HG03095 (cell line): ENCODE measurements around the gene NOS2.
"Not testable (repeated sequence)": the region's sequence is repeated elsewhere in the genome, so short reads cannot be mapped to it uniquely, and the experiment has no call there.

Experiments used
- ATAC-seq: cut with Tn5 transposase; IDR thresholded peaks from one replicate; pipeline ENCODE4 v1.9.1; 2021; ENCODE audit warnings: moderate library complexity; ENCODE audit not compliant: unreplicated experiment

The NOS2 gene

DNA sequence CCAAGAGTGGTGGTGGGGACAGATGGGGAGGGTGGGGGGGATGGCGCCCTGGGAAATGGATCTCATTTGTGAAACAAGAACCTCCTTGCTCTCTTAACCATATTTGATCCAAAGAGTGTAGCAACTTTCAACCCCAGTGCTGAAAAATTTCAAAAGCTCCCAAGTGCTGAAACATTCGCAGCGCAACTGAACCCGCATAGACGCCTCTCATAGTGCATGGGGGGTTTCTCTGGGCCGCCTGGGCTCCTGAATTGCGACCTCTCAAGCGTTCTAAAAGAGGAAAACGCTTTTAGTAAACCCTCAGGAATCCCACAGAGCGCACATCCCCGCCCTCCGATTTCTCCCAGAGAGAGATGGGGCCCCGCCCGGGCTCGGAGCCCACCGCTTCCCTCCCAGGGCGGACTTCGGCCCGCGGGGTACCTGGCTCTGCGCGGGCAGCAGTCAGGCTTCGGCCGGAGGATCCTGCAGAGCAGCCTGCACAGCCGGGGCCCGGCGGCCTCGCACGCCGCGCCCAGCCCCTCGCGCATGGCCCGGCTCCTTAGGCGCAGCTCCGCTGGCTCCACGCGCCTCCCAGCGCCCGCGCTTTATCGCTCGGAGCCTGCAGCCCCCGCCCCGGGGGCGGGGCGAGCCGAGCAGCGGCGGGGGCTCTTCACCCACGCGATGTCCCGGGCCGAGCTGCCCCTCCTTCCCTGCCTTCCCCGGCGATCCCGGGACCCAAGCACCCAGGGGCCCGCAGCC, 7.0 kb downstream of the NOS2 start:
- ATAC-seq, result no peak

DNA sequence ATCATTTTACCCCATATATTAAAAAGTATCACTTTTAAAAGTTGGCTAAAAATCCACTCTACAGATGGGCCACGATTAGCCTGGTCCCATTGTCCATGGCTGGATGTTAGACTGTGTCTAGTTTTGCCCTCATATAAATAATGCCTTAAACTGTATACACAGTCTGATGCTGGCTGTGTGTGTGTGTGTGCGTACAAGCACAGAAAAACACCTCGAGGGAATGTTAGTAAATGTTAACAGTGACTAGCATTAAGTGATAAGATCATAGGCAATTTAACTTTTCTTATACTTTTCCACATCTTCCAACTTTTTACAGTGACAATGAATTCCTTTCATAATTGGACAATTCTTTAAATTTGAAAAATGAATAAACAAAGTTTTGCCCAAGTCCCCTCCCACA, 8.2 kb downstream of the NOS2 start:
- ATAC-seq, result no peak

- ATAC-seq, result no peak
These were observed 11.4 kb downstream of the NOS2 start for GRCh38 chr17:27788919-27789318.

DNA sequence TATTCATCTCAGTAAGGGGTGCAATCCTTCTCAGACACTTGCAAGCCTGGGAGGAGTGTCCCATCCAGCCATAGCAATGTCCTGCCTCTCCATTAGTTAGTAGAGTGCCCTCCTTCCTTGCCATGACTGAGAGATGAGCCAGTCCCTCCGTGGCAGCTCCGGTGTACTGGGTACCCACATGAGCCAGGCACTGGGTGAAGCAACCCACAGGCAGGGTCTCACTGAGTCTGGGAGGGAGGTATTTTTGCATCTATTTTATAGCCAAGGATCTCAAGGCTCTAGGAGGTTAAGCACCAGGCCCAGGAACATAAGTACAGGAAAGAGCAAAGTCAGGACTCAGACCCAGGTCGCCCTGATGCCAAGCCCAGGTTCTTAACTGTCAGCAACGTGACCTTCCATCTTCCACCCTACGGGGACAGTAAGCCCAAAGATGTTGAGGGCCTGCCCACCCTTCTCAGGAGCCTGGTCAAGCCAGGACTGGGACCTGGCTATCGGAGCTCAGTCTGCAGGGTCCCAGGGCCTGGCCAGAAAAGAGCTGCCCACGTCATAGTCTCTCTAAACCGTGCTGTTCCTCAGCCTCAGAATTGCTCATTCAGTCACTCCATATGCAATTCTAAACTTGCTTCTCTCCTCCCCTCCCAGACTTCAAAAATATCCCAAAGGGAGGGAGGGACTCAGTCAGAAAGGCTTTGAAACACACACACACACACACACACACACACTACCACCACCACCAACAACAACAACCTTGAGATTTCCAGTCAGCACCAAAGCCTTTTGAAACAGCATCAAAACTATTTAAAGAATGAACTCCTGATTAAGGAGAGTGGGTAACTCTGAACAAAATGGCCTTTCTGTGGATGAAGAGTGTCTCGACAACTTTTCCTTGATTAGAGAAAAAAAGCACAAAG, 16.6 kb downstream of the NOS2 start:
- no peak for ATAC-seq

DNA sequence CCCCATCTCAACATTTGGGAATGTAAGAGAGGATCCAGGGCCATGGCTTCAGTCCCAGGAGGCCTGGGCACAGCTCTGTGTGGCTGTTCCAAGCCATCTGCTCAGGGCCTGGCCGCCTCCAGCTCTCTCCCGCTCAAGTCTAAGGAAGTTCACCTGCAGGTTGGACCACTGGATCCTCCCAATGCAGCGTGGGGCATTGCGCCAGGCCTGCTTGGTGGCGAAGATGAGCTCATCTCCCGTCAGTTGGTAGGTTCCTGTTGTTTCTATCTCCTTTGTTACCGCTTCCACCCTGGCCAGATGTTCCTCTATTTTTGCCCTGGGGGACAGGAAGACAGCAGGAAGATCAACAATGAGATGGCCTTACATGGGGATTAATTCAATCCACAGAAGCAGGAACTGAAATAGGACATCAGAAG, 17.5 kb downstream of the NOS2 start:
- no peak for ATAC-seq

DNA sequence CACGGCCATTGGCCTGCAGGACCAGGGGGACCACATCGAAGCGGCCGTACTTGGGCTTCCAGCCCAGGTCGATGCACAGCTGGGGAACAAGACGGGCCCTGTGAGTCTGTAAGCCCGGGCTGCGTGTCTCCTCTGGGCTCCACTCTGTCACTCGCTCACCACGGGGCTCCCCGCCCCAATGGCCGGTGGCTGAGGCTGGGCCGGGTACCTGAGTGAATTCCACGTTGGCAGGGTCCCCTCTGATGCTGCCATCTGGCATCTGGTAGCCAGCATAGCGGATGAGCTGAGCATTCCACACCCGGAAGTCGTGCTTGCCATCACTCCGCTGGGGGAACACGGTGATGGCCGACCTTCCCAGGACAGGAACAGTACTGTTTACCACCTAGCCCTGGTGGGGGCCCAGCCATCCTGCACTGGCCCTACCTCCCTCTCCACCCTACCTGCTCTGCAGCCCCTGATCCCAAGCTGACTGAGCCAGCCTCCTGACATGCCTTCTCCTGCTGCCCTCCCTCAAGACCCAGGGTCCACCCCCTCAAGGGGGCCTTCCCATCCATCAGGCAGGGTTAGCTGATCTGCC, 19.4 kb downstream of the NOS2 start:
- ATAC-seq, result no peak

DNA sequence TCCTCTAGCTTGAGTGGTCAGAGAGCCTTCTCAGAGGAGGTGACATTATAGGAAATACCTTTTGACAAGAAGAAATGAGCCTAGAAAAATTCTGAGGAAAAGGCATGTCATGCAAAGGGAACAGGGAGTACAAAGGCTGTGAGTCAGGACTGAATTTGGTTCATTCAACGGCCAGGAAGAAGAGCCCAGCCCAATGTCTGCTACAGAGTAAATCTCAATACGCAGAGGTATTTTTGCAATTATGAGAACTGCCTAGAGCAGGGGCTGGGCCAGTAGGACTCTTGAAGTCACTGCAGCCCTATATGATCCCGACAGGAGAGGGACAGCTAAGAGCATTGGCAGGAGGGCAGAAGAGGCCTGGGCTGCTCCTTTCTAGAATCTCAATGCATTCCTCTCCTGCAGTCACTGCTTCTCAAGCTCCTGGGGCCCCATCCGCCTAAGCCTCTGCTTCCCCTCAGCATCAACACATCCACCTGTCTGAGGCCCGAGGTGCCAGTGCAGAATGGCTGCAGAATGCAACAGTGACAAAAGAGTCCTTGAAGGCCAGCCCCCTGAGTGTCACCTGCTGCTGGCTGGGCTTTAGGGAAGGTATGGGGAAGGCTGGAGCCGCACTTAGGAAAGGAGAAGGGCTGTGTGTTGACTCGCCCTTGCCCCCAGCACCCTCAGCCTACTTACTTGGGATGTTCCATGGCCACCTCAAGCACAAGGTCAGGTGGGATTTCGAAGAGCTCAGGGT, 20.1 kb downstream of the NOS2 start:
- ATAC-seq, result no peak

- ATAC-seq, result no peak
These were observed 22.1 kb downstream of the NOS2 start for GRCh38 chr17:27778183-27778582.

GRCh38 chr17:27776882-27777624, 23.3 kb downstream of the NOS2 start:
- ATAC-seq, result no peak

DNA sequence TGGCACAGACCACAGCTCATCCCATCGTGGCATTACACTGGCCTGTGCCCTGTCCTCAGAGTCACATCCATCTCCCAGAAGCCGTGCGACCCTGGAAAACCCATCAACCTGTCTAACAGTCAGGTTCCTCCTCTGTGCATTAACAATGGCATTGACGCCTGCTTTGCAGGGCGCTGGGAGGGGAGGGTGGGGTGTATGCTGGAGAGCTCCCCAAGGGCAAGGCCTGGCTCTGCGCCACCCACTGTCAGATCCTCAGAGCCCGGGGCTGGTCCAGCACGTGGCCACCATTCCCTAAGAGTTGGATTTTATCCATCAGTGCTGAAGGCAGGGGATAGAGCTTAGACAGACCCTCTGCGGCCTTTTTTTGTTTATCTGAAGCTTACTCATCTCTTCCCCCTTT, 28.7 kb downstream of the NOS2 start:
- ATAC-seq, result no peak

GRCh38 chr17:27770877-27771276, 29.5 kb downstream of the NOS2 start:
- ATAC-seq, result no peak

- no peak for ATAC-seq
These were observed 31.4 kb downstream of the NOS2 start for GRCh38 chr17:27768858-27769410.

GRCh38 chr17:27766438-27766837, 33.9 kb downstream of the NOS2 start:
- no peak for ATAC-seq

DNA sequence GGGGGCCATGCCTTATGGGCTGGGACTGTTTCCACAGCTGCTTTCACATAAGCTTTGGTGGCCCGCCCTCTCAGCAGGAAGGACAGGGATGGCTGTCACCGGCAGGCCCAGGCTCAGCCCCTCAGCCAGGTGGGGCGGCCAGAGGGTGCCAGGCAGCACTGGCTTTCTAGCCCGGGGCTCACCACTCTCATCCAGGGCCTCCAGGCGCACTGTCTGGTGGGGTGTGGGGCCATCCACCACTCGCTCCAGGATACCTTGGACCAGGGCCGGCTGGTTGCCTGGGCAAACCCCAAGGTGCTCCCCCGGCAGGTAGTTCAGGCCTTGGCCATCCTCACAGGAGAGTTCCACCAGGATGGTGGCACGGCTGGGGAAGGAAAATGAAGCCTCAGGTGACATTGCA, 35.0 kb downstream of the NOS2 start:
- ATAC-seq, result no peak

DNA sequence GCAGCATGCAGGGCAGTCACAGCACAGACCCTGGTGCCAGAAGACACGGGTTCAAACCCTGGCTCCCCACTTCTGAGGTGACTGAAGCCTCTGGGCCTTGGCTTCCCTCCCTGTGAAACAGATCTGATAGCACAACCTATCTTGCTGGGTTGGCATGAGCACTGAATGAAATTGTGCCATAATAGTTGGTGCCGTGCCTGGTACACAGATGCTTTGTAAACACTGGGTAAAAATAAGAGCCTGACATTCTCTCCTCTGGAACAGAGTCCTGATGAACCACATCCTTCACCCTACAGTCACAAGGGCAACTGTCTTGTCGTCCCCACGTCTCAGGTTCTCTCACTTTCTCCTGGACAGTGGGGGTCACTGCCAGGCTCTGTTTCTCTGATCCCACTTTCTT, 35.7 kb downstream of the NOS2 start:
- no peak for ATAC-seq

DNA sequence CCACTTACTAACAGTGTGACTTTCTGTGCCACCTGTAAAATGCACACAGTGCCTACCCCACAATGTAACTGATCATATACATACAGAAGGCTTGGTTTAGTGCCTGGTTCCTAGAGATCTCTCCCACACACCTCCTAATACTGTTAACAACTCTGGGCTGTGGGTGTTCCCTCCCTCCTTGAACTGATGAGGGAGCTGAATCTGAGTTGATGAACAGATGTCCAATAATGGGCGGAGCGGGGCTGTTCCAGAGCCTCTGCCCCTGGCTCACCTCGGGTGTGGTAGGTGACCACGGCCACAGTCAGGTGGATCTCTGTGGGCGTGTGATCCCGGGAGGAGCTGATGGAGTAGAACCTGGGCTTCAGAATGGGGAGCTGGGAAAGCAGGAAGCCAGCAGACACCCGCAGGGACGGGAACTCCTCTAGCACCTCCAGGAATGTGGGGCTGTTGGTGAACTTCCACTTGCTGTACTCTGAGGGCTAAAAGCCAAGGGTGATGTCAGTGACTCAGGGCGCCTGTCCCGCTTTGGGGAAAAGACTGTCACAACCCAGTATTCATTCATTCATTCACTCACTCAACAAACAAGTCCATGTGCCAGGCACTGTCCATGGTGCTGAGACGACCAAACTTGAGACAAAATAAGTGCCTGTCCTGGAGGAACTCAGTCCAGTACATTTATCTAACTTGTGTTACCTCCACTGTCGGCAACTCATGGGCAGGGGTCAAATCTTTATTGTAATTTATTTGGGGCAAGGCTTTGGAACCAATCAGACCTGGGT, 37.6 kb downstream of the NOS2 start:
- no peak for ATAC-seq

- ATAC-seq, result not testable (repeated sequence)
These were observed 39.4 kb downstream of the NOS2 start for GRCh38 chr17:27760931-27761330.

DNA sequence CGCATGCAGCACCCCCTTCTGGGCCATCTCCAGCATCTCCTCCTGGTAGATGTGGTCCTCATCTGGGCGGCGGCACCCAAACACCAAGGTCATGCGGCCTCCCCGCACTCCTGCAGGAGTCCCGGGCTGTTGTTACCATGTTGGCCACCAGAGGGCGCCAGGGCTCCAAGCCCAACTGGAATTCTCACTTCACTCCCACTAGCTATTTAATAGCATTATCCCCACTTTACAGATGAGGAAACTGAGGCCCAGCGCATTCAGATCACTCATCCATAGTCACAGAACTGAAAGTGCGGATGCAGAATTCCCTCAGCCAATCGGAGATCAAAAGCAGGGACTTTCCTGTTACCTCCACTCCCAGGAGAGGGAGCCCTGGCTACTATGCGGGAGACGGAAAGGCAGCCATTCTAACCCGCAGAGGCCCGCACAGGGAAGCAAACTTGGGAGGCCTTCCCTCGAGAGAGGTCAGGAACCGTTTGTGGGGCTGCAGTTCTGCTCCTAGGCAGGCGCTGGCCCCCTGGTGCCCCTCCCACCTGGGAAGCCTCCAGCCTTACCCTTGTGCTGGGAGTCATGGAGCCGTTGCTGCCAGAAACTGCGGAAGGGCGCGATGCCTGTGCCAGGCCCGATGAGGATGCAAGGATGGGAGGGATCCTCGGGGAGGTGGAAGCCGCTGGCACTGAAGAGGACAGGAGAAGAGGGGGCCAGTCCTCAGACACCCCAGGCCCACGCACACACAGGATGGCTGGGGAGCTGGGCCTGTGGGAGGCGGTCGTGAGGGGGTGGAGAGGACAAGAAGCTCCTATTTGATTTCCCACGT, 40.1 kb downstream of the NOS2 start:
- no peak for ATAC-seq

GRCh38 chr17:27759528-27759927, 40.8 kb downstream of the NOS2 start:
- no peak for ATAC-seq
